BLaER1 treated with 17β-estradiol and CSF1 and Interleukin-3, amounts not matched to agents 10 nM and 100 nM (cell line): ENCODE measurements around the gene STK4.

Experiments
- H3K27ac ChIP-seq, 11 experiments: shearing (Covaris generic); formaldehyde crosslinking; 2 replicates each; pipeline ENCODE4 v1.8.1; 2022
- H3K27me3 ChIP-seq, 11 experiments: shearing (Covaris generic); formaldehyde crosslinking; 2 replicates each; pipeline ENCODE4 v1.8.1; 2022
- H3K36me3 ChIP-seq, 11 experiments: shearing (Covaris generic); formaldehyde crosslinking; 2 replicates each; pipeline ENCODE4 v1.8.1; 2022
- H3K4me1 ChIP-seq, 10 experiments: shearing (Covaris generic); formaldehyde crosslinking; 2 replicates each; pipeline ENCODE4 v1.8.1; 2022
- H3K4me2 ChIP-seq, 11 experiments: shearing (Covaris generic); formaldehyde crosslinking; 2 replicates each; pipeline ENCODE4 v1.8.1; 2022
- H3K4me3 ChIP-seq, 10 experiments: shearing (Covaris generic); formaldehyde crosslinking; 2 replicates each; pipeline ENCODE4 v1.8.1; 2022
- H3K9ac ChIP-seq, 11 experiments: shearing (Covaris generic); formaldehyde crosslinking; 2 replicates each; pipeline ENCODE4 v1.8.1; 2022
- H3K9me3 ChIP-seq, 11 experiments: shearing (Covaris generic); formaldehyde crosslinking; replicated peaks in 1 of 11; 2 replicates each; pipeline ENCODE4 v1.8.1; 2022
- H4K20me1 ChIP-seq, 11 experiments: shearing (Covaris generic); formaldehyde crosslinking; 2 replicates each; pipeline ENCODE4 v1.8.1; 2022
- Cebpa-rat ChIP-seq, 11 experiments: shearing (Covaris generic); IDR thresholded peaks; 2 replicates each; pipeline ENCODE4 v1.8.1; 2022

STK4 gene

GRCh38 chr20:45064812-45065211 is 98.5 kb downstream of the STK4 start:
- peaks cover 46 to 94% (median 74%) of the 10 kb centered on the region in 11 experiments for H3K36me3 ChIP-seq
- 0 out of 20 replicates have a peak, but pooled peaks cover 0 to 4% (median 0%) of the 10 kb centered on the region in 10 experiments for H3K4me1 ChIP-seq
- H4K20me1 ChIP-seq: peaks cover 4 to 92% (median 13%) of the 10 kb centered on the region in 11 experiments; a peak in 15 of 22 replicates
- H3K9ac ChIP-seq: no peak overlapping the region
- no peak overlapping the region for H3K4me3 ChIP-seq
- peaks cover 0 to 8% (median 0%) of the 10 kb centered on the region in 11 experiments; a peak in 2 of 22 replicates for H3K9me3 ChIP-seq
- no peak overlapping the region for H3K27ac ChIP-seq
- no peak for TF ChIP-seq Cebpa-rat (IDR thresholded peaks at IDR 0.05)
- H3K27me3 ChIP-seq: no peaks in the 10 kb centered on the region
- no peak overlapping the region for H3K4me2 ChIP-seq

GRCh38 chr20:45066372-45066771 is 100.1 kb downstream of the STK4 start:
- Histone ChIP-seq H3K4me1 (0 out of 20 replicates have a peak, but pooled peaks cover 0 to 4% (median 0%) of the 10 kb centered on the region in 10 experiments), H3K9me3 (peaks cover 0 to 8% (median 0%) of the 10 kb centered on the region in 11 experiments; a peak in 2 of 22 replicates), H3K9ac (no peak overlapping the region), H4K20me1 (peaks cover 0 to 94% (median 14%) of the 10 kb centered on the region in 11 experiments; a peak in 17 of 22 replicates), H3K27ac (no peak overlapping the region), H3K4me2 (no peak overlapping the region), H3K36me3 (peaks cover 46 to 95% (median 71%) of the 10 kb centered on the region in 11 experiments), H3K27me3 (no peaks in the 10 kb centered on the region), H3K4me3 (no peak overlapping the region)
- no peak for TF ChIP-seq Cebpa-rat (IDR thresholded peaks at IDR 0.05)

- no peak for TF ChIP-seq Cebpa-rat (IDR thresholded peaks at IDR 0.05)
- Histone ChIP-seq H3K4me3 (no peak overlapping the region), H3K27me3 (no peaks in the 10 kb centered on the region), H3K27ac (no peak overlapping the region), H3K9me3 (peaks cover 0 to 8% (median 0%) of the 10 kb centered on the region in 11 experiments; a peak in 2 of 22 replicates), H3K9ac (no peak overlapping the region), H3K36me3 (peaks cover 48 to 95% (median 72%) of the 10 kb centered on the region in 11 experiments), H3K4me1 (0 out of 20 replicates have a peak, but pooled peaks cover 0 to 4% (median 0%) of the 10 kb centered on the region in 10 experiments), H4K20me1 (peaks cover 0 to 94% (median 14%) of the 10 kb centered on the region in 11 experiments; a peak in 17 of 22 replicates), H3K4me2 (no peak overlapping the region)
Measured at GRCh38 chr20:45067087-45067486, 100.8 kb downstream of the STK4 start.

GRCh38 chr20:45067558-45067957 is 101.2 kb downstream of the STK4 start:
- peaks cover 0 to 95% (median 14%) of the 10 kb centered on the region in 11 experiments; a peak in 17 of 22 replicates for H4K20me1 ChIP-seq
- 0 out of 20 replicates have a peak, but pooled peaks cover 0 to 4% (median 0%) of the 10 kb centered on the region in 10 experiments for H3K4me1 ChIP-seq
- H3K27ac ChIP-seq: no peak overlapping the region

GRCh38 chr20:45069261-45069660 is 102.9 kb downstream of the STK4 start:
- Histone ChIP-seq H3K9me3 (no peaks in the 10 kb centered on the region), H3K36me3 (peaks cover 50 to 95% (median 75%) of the 10 kb centered on the region in 11 experiments), H3K9ac (no peak overlapping the region), H3K4me2 (no peak overlapping the region), H3K4me3 (no peak overlapping the region), H3K4me1 (0 out of 20 replicates have a peak, but pooled peaks cover 0 to 4% (median 0%) of the 10 kb centered on the region in 10 experiments), H3K27me3 (no peaks in the 10 kb centered on the region), H3K27ac (no peak overlapping the region), H4K20me1 (peaks cover 0 to 97% (median 25%) of the 10 kb centered on the region in 11 experiments; a peak in 18 of 22 replicates)
- TF ChIP-seq Cebpa-rat (IDR thresholded peaks at IDR 0.05): no peak

More at GRCh38 chr20:45067558-45067957, 101.2 kb downstream of the STK4 start:
- Histone ChIP-seq H3K9me3 (peaks cover 0 to 5% (median 0%) of the 10 kb centered on the region in 11 experiments; a peak in 2 of 22 replicates), H3K4me3 (no peak overlapping the region), H3K36me3 (peaks cover 45 to 95% (median 72%) of the 10 kb centered on the region in 11 experiments), H3K27me3 (no peaks in the 10 kb centered on the region), H3K4me2 (no peak overlapping the region), H3K9ac (no peak overlapping the region)
- no peak for TF ChIP-seq Cebpa-rat (IDR thresholded peaks at IDR 0.05)

DNA sequence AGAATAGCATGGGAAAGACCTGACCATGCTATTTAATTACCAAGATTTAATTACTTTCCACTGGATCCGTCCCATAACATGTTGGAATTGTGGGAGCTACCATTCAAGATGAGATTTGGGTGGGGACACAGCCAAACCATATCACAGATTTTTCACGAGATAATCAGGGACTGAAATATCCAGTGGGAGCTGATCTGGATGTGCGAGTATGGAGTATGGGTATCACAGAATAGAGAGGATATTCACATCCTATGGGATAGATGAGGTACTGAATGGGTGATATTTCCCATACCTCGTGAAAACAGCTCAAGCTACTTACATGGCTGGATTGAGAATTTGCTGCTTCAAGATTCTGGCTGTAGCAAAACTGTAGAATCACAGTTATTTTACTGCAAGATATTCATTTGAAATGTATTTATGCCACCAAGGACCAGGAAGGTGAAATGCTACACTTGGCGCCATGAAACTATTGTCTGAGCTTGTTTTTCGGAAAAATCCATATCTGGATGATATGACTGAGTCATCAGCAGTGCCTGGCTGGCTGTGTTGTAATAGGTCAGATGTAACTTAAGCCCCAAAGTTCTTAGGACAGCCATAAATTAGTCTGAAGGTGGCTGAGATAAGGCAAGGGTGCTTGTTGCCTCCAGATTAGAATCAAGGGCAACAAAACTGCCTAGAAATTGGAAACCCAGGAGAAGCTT is 104.8 kb downstream of the STK4 start:
- Histone ChIP-seq H3K27ac (no peak overlapping the region), H3K4me1 (no peaks in the 10 kb centered on the region), H3K9ac (no peak overlapping the region), H3K27me3 (no peaks in the 10 kb centered on the region), H3K4me3 (no peak overlapping the region), H4K20me1 (peaks cover 0 to 83% (median 15%) of the 10 kb centered on the region in 11 experiments; a peak in 16 of 22 replicates), H3K4me2 (no peak overlapping the region), H3K36me3 (peaks cover 68 to 100% (median 88%) of the 10 kb centered on the region in 11 experiments), H3K9me3 (no peaks in the 10 kb centered on the region)
- no peak for TF ChIP-seq Cebpa-rat (IDR thresholded peaks at IDR 0.05)

DNA sequence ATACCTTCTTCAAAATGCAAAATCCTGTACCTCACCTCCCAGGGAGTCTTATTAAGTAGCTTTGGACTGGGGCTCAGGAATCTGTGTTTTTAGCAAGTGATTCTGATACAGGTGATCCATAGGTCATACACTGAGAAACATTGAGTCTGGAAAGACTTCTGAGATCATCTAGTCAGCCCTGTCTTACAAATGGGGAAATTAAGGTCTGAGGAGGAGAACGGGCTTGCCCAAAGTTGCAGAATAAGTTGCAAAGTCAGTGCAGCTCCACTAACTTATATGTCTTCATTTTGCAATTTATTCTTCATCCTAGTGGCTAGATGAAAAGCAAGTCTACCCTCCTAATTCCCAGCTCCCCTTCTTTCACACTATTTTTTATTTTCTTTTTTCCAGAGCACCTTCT is 105.8 kb downstream of the STK4 start:
- no peak overlapping the region for H3K4me3 ChIP-seq
- H3K9me3 ChIP-seq: no peaks in the 10 kb centered on the region
- no peaks in the 10 kb centered on the region for H3K27me3 ChIP-seq
- peaks cover 68 to 100% (median 88%) of the 10 kb centered on the region in 11 experiments for H3K36me3 ChIP-seq
- no peak overlapping the region for H3K9ac ChIP-seq
- peaks cover 0 to 73% (median 15%) of the 10 kb centered on the region in 11 experiments; a peak in 16 of 22 replicates for H4K20me1 ChIP-seq
- H3K27ac ChIP-seq: no peak overlapping the region
- no peak for TF ChIP-seq Cebpa-rat (IDR thresholded peaks at IDR 0.05)
- H3K4me2 ChIP-seq: no peak overlapping the region
- H3K4me1 ChIP-seq: no peaks in the 10 kb centered on the region

DNA sequence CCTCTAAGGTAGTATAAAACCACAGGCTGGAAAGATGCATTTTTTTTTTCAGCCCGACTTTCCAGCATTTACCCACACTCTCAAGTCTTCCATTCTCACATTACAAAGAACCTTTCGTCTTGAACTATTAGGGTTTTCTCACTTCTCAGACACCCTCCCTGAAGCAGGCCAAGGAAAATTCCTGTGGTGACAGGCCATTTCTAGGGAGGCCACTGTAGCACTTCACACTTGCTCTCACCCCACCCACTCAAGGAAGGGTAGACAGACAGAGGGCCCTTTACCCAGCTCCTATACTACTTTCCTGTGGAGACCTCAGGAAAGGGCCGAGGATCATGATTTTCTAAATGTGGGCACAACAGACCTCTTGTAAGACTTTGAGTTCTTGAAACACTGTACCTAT is 106.9 kb downstream of the STK4 start:
- H3K36me3 ChIP-seq: peaks cover 68 to 100% (median 88%) of the 10 kb centered on the region in 11 experiments
- no peak for TF ChIP-seq Cebpa-rat (IDR thresholded peaks at IDR 0.05)
- H3K4me2 ChIP-seq: no peak overlapping the region
- no peak overlapping the region for H3K9ac ChIP-seq
- no peaks in the 10 kb centered on the region for H3K27me3 ChIP-seq
- H3K4me1 ChIP-seq: no peaks in the 10 kb centered on the region
- H3K27ac ChIP-seq: no peak overlapping the region
- H4K20me1 ChIP-seq: peaks cover 0 to 61% (median 15%) of the 10 kb centered on the region in 11 experiments; a peak in 15 of 22 replicates
- H3K9me3 ChIP-seq: no peaks in the 10 kb centered on the region
- H3K4me3 ChIP-seq: no peak overlapping the region

- Histone ChIP-seq H3K9me3 (peaks cover 12 to 18% (median 14%) of the 10 kb centered on the region in 11 experiments), H3K4me1 (no peaks in the 10 kb centered on the region), H4K20me1 (peaks cover 0 to 35% (median 13%) of the 10 kb centered on the region in 11 experiments; a peak in 12 of 22 replicates), H3K27ac (no peak overlapping the region), H3K36me3 (peaks cover 95 to 100% (median 99%) of the 10 kb centered on the region in 11 experiments), H3K4me3 (no peak overlapping the region), H3K4me2 (no peak overlapping the region), H3K9ac (no peak overlapping the region), H3K27me3 (no peaks in the 10 kb centered on the region)
- TF ChIP-seq Cebpa-rat (IDR thresholded peaks at IDR 0.05): no peak
Measured at GRCh38 chr20:45077559-45077958, 111.2 kb downstream of the STK4 start.
